AG20443 (cell line): ENCODE measurements around the gene LCE5A.
"Not testable (repeated sequence)": the region's sequence is repeated elsewhere in the genome, so short reads cannot be mapped to it uniquely, and the experiment has no call there.

ENCODE experiments used
- DNase-seq: peaks from one replicate; pipeline ENCODE4 v3.0.0; 2012; ENCODE audit warnings: low spot score, mixed read lengths

The LCE5A gene

GRCh38 chr1:152516082-152516481 is 5.5 kb downstream of the LCE5A start:
- DNase-seq, result no peak

DNA sequence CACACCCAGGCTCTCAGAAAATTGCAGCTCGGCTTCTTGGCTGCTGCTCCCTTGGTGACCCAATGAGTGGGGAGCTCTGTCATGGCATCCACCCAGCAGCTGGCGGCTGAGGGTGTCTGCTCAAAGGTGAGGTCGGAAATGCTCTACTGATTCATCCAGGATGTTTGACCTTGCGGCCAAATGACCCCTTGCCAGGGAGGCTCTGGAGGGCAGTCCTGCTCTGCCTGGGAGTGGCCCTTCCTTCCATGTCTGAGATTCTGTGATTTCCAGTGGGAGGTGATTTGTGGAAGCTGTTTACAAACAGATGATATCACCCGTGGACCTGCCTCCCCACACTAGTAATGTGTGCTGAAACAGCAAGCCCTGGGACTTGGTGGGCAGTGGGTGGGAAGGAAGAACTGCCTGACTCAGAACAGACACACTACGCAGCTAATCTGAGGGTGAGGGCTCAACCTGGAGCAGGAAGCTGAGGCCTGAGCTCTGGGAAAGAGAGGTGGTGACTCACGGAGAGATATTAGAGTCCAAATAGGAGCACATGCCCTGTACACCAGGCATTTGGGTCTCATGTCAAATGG is 6.7 kb downstream of the LCE5A start:
- no peak for DNase-seq

- DNase-seq, result no peak
Observed at GRCh38 chr1:152519851-152520250, 9.2 kb downstream of the LCE5A start.

- DNase-seq, result no peak
Observed at GRCh38 chr1:152520561-152521090, 10.0 kb downstream of the LCE5A start.

DNA sequence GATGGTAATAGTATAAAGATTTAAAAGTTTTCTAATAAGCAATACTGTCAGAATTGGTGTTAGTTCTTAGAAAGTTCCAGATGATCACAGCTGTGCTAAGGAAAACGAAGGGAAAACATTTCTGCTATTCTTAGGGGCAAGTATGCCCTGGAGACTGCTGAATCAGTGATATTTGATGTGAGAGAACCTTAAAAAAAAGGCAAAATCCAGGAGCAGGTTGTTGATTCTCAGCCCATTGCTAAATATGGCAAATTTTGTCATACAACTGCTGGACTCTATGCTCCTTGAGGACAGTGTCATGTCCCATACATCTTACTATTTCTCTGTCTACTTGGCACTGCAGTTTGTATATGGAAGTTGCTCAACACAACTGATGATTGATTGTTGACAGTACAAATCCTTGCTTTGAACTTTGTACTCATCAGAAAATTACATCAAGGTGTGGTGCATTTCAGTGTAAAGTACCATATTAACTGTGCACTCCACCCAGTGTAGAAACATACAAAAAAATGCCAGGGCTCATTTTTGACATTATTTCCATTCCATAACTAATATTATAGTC is 14.6 kb downstream of the LCE5A start:
- no peak for DNase-seq

DNA sequence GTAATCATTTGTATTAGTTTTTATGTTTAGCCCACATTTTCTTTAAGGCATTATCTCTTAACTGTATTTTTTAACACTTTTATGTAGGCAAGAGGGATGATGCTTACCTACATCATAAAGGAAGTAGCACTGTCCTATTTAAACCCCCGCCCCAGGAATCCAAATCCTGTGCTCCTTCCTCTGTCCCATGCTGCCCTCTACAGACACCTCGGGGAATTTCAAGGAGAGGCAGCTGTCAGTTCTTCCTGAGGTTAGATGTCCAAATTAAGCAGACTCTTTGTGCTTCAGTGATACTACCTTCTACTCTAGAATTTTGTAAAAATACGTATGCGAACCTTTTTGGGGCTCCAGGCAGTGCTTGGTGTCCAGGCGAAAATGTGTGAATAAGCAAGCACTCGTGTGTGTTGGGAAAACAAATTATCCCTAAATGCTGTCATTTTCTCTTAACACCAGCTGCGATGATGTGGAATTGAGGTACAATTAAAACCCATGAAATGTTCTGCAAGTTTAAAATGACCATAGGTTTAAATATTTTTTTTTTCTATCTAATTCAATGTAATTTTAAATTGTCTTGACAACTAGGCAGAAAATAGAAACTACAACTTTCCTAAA is 22.8 kb downstream of the LCE5A start:
- peak; percentile 59 for DNase-seq

DNA sequence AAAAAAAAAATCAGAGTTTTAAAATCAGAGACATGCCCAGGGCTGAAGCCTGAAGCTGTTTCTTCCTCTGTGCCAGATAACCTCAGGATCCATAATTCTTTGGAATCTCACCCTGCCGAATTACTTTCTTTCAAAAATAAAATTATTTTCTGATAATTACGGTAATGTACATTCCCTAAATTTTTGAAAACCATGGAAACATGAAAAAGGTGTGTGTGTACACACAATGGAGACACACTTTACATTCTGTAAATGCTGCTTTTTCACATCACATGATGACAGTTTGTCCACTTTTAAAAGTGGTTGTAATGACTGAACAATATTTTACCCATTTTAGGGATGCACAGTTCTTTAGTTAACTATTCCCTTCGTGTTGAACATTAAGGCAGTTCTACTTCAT is 25.2 kb downstream of the LCE5A start:
- DNase-seq, result no peak

DNA sequence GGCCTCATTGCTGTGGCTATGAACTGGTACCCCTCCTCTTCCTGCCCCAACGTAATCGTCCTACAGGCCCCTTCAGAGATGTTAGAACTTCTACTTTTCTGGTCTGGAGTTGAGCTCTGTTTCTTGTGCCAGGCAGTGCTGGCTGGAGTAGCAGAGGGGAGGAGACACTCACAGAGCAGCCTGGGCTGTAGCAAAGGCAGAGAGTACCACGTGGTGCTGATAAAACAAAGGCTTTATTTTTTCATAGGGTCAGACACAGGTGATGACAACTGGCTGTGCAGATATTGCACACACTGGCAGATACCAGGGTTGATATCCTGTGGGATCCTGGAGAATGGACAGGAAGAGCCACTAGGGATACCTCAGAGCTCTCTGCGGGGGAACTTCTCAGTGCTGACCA is 26.9 kb downstream of the LCE5A start:
- DNase-seq, result no peak

- no peak for DNase-seq
Observed at GRCh38 chr1:152539901-152540300, 29.3 kb downstream of the LCE5A start.

GRCh38 chr1:152543820-152544219 is 33.2 kb downstream of the LCE5A start:
- DNase-seq, result no peak

DNA sequence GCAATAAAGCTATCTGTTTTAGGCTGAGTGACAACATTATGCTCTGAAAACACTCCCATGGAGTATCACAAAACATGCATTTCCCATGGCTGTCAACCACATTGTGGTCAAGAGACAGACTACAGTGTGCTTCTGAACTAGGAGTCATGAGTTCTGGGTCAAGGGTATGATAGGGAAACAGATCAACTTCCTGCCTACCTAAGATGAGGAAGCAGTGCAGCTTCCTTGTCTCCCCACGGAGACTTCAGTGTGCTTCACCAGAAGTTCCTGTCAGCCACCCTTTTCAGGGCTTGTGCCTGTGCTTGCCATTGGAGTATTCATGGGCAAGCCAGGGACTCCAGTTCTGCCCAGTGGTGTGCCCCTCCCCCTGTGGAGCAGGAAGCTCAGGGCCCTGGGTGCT is 36.1 kb downstream of the LCE5A start:
- no peak for DNase-seq

- not testable (repeated sequence) for DNase-seq
Observed at GRCh38 chr1:152548358-152548757, 37.8 kb downstream of the LCE5A start.
